Measurements from ENCODE around the gene EMILIN1.
"Not testable (repeated sequence)": the region's sequence is repeated elsewhere in the genome, so short reads cannot be mapped to it uniquely, and the experiment has no call there.

Gene EMILIN1

GRCh38 chr2:27099334-27099955, 21.0 kb downstream of the EMILIN1 start:
- TF ChIP-seq, protein P1, sequence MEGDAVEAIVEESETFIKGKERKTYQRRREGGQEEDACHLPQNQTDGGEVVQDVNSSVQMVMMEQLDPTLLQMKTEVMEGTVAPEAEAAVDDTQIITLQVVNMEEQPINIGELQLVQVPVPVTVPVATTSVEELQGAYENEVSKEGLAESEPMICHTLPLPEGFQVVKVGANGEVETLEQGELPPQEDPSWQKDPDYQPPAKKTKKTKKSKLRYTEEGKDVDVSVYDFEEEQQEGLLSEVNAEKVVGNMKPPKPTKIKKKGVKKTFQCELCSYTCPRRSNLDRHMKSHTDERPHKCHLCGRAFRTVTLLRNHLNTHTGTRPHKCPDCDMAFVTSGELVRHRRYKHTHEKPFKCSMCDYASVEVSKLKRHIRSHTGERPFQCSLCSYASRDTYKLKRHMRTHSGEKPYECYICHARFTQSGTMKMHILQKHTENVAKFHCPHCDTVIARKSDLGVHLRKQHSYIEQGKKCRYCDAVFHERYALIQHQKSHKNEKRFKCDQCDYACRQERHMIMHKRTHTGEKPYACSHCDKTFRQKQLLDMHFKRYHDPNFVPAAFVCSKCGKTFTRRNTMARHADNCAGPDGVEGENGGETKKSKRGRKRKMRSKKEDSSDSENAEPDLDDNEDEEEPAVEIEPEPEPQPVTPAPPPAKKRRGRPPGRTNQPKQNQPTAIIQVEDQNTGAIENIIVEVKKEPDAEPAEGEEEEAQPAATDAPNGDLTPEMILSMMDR (IDR thresholded peaks at IDR 0.05; ENCODE audit: control insufficient read depth, insufficient read depth, low read depth, low read length, missing control alignments): no peak
- DNase-seq (ENCODE audit: low read depth): no peak
- no peak overlapping the region for H3K4me3 ChIP-seq (ENCODE audit: control insufficient read depth, low read depth, low read length)

GRCh38 chr2:27100036-27100435, 21.6 kb downstream of the EMILIN1 start:
- TF ChIP-seq, protein P1 (IDR thresholded peaks at IDR 0.05; ENCODE audit: control insufficient read depth, insufficient read depth, low read depth, low read length, missing control alignments): no peak
- DNase-seq (ENCODE audit: low read depth): no peak
- H3K4me3 ChIP-seq (ENCODE audit: control insufficient read depth, low read depth, low read length): no peak overlapping the region

GRCh38 chr2:27102329-27102728, 23.9 kb downstream of the EMILIN1 start:
- no peak overlapping the region for H3K4me3 ChIP-seq (ENCODE audit: control insufficient read depth, low read depth, low read length)
- TF ChIP-seq, protein P1 (IDR thresholded peaks at IDR 0.05; ENCODE audit: control insufficient read depth, insufficient read depth, low read depth, low read length, missing control alignments): no peak

DNA sequence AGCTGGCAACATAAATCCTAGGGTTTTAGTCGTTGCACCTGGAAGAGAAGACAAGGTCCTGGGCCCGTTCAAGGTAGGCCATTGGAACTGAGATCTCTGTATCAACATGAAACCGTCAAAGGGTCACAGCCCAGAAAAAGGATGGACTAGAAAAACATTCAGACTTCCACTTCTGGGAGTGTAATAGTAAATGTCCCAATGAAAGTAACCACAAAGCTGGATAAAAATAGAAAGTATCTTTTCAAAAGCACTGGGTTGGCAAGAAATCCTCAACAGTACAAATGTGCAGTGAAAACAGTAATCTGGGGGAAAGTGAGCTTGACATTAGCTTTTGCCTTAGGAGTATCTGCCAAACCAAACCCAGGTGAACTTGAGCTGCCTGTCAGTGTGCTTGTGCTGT, 27.6 kb downstream of the EMILIN1 start:
- DNase-seq (ENCODE audit: low read depth): no peak
- TF ChIP-seq, protein P1 (IDR thresholded peaks at IDR 0.05; ENCODE audit: control insufficient read depth, insufficient read depth, low read depth, low read length, missing control alignments): no peak
- no peak overlapping the region for H3K4me3 ChIP-seq (ENCODE audit: control insufficient read depth, low read depth, low read length)

More at GRCh38 chr2:27102329-27102728, 23.9 kb downstream of the EMILIN1 start:
- DNase-seq (ENCODE audit: low read depth): no peak

GRCh38 chr2:27108221-27108620, 29.8 kb downstream of the EMILIN1 start:
- TF ChIP-seq, protein P1 (IDR thresholded peaks at IDR 0.05; ENCODE audit: control insufficient read depth, insufficient read depth, low read depth, low read length, missing control alignments): no peak
- no peak for DNase-seq (ENCODE audit: low read depth)

DNA sequence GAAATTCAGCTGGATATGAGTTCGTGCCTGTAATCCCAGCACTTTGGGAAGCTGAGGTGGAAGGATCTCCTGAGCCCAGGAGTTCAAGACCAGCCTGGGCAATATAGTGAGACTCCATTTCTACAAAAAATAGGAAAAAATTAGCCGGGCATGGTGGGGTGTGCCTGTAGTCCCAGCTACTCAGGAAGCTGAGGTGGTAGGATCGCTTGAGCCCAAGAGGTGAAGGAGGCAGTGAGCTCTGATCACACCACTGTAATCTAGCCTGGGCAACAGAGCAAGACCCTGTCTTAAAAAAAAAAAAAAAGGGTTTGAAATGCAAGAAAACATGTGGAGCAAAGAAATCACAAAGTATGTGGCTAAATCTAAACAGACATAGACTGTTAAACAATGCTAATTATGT, 30.7 kb downstream of the EMILIN1 start:
- no peak for DNase-seq (ENCODE audit: low read depth)
- H3K4me3 ChIP-seq (ENCODE audit: control insufficient read depth, low read depth, low read length): no peak overlapping the region
- TF ChIP-seq, protein P1 (IDR thresholded peaks at IDR 0.05; ENCODE audit: control insufficient read depth, insufficient read depth, low read depth, low read length, missing control alignments): no peak

More at GRCh38 chr2:27108221-27108620, 29.8 kb downstream of the EMILIN1 start:
- H3K4me3 ChIP-seq (ENCODE audit: control insufficient read depth, low read depth, low read length): no peak overlapping the region

DNA sequence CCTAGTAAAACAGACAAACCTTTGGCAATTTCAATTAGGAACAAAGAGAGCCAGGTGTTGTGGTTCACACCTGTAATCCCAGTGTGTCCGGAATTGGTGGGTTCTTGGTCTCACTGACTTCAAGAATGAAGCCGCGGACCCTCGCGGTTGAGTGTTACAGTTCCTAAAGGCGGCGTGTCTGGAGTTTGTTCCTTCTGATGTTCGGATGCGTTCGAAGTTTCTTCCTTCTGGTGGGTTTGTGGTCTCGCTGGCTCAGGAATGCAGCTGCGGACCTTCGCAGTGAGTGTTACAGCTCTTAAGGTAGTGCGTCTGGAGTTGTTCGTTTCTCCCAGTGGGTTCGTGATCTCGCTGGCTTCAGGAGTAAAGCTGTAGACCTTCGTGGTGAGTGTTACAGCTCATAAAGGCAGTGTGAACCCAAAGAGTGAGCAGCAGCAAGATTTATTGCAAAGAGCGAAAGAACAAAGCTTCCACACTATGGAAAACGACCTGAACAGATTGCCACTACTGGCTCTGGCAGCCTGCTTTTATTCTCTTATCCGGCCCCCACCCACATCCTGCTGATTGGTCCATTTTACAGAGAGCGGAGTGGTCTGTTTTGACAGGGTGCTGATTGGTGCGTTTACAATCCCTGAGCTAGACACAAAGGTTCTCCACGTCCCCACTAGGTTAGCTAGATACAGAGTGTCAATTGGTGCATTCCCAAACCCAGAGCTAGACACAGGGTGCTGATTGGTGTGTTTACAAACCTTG, 32.4 kb downstream of the EMILIN1 start:
- H3K4me3 ChIP-seq (ENCODE audit: control insufficient read depth, low read depth, low read length); DNase-seq (ENCODE audit: low read depth): not testable (repeated sequence)

DNA sequence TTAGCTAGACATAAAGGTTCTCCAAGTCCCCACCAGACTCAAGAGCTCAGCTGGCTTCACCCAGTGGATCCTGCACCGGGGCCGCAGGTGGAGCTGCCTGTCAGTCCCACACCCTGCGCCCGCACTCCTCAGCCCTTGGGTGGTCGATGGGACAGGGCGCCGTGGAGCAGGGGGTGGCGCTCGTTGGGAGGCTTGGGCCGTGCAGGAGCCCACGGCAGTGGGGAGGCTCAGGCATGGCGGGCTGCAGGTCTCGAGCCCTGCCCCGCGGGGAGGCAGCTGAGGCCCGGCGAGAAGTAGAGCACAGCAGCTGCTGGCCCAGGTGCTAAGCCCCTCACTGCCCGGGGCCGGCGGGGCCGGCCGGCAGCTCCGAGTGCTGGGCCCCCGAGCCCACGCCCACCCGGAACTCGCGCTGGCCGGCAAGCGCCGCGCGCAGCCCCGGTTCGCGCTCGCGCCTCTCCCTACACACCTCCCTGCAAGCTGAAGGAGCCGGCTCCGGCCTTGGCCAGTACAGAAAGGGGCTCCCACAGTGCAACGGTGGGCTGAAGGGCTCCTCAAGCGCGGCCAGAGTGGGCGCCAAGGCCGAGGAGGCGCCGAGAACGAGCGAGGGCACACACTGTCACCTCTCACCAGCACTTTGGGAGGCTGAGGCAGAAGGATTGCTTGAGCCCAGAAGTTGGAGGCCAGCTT, 33.1 kb downstream of the EMILIN1 start:
- not testable (repeated sequence) for H3K4me3 ChIP-seq (ENCODE audit: control insufficient read depth, low read depth, low read length); DNase-seq (ENCODE audit: low read depth)
